ENCODE data around the gene GMDS. TPM values are rescaled to one million over a fixed set of nuclear protein-coding genes. Genes with fewer than 3 reads are reported as not detected.

GMDS gene
- total RNA-seq, 1 donor from 2014 or later, result 19.9 TPM

GRCh38 chr6:2132916-2133315, 112.5 kb downstream of the GMDS start:
- no peaks in the 10 kb centered on the region for H3K36me3 ChIP-seq
- no peak for TF ChIP-seq CTCF (IDR thresholded peaks at IDR 0.05)
- peaks cover 0 to 5% of the 10 kb centered on the region in 2 donors for H3K4me1 ChIP-seq
- no peak overlapping the region for H3K27ac ChIP-seq
- DNase-seq (ENCODE audit: low spot score in 2 of 2), result no peak
- no peak overlapping the region for H3K4me3 ChIP-seq
- intact Hi-C loops (cut with DNase I), result no loop called here
- H3K27me3 ChIP-seq, result no peaks in the 10 kb centered on the region
- no peaks in the 10 kb centered on the region for H3K9me3 ChIP-seq

GRCh38 chr6:2132416-2132815, 113.0 kb downstream of the GMDS start:
- no peaks in the 10 kb centered on the region for H3K27me3 ChIP-seq
- H3K36me3 ChIP-seq, result no peaks in the 10 kb centered on the region
- H3K4me3 ChIP-seq, result no peak overlapping the region
- H3K27ac ChIP-seq, result no peak overlapping the region
- TF ChIP-seq CTCF (IDR thresholded peaks at IDR 0.05), result no peak
- intact Hi-C loops (cut with DNase I), result no loop called here
- H3K4me1 ChIP-seq, result peaks cover 0 to 5% of the 10 kb centered on the region in 2 donors
- no peak for DNase-seq (ENCODE audit: low spot score in 2 of 2)
- H3K9me3 ChIP-seq, result no peaks in the 10 kb centered on the region

GRCh38 chr6:2129182-2129621, 116.2 kb downstream of the GMDS start:
- DNase-seq (ENCODE audit: low spot score in 2 of 2), result no peak
- intact Hi-C loops (cut with DNase I), result no loop called here
- Histone ChIP-seq H3K9me3 (no peaks in the 10 kb centered on the region), H3K27ac (peak overlapping the region in 1 of 2 donors; percentile 69), H3K4me1 (peaks cover 0 to 9% of the 10 kb centered on the region in 2 donors), H3K36me3 (no peaks in the 10 kb centered on the region), H3K4me3 (no peak overlapping the region), H3K27me3 (no peaks in the 10 kb centered on the region)
- TF ChIP-seq CTCF (IDR thresholded peaks at IDR 0.05), result no peak

- DNase-seq (ENCODE audit: low spot score in 2 of 2), result peak; percentile 14 to 81
- peaks cover 0 to 9% of the 10 kb centered on the region in 2 donors for H3K4me1 ChIP-seq
- H3K4me3 ChIP-seq, result no peak overlapping the region
- H3K36me3 ChIP-seq, result no peaks in the 10 kb centered on the region
- TF ChIP-seq CTCF (IDR thresholded peaks at IDR 0.05), result no peak
- H3K9me3 ChIP-seq, result no peaks in the 10 kb centered on the region
- no peaks in the 10 kb centered on the region for H3K27me3 ChIP-seq
- intact Hi-C loops (cut with DNase I), result no loop called here
- peak overlapping the region; percentile 68 to 69 for H3K27ac ChIP-seq
Observed at GRCh38 chr6:2127484-2127911, 117.9 kb downstream of the GMDS start.

GRCh38 chr6:2126351-2126750, 119.1 kb downstream of the GMDS start:
- Histone ChIP-seq H3K4me1 (peaks cover 0 to 9% of the 10 kb centered on the region in 2 donors), H3K27me3 (no peaks in the 10 kb centered on the region), H3K9me3 (no peaks in the 10 kb centered on the region), H3K27ac (peak overlapping the region; percentile 68 to 69), H3K36me3 (no peaks in the 10 kb centered on the region), H3K4me3 (no peak overlapping the region)
- intact Hi-C loops (cut with DNase I), result no loop called here
- no peak for TF ChIP-seq CTCF (IDR thresholded peaks at IDR 0.05)
- no peak for DNase-seq (ENCODE audit: low spot score in 2 of 2)

- no peaks in the 10 kb centered on the region for H3K36me3 ChIP-seq
- peaks cover 0 to 9% of the 10 kb centered on the region in 2 donors for H3K4me1 ChIP-seq
- no peaks in the 10 kb centered on the region for H3K27me3 ChIP-seq
- DNase-seq (ENCODE audit: low spot score in 2 of 2), result no peak
- no peak overlapping the region for H3K27ac ChIP-seq
- no peak overlapping the region for H3K4me3 ChIP-seq
- no peak for TF ChIP-seq CTCF (IDR thresholded peaks at IDR 0.05)
- intact Hi-C loops (cut with DNase I), result no loop called here
- H3K9me3 ChIP-seq, result no peaks in the 10 kb centered on the region
Observed at GRCh38 chr6:2125158-2125557, 120.2 kb downstream of the GMDS start.
